Calu3 (cell line): Measurements from ENCODE around the gene MDK. TPM values are rescaled to one million over a fixed set of nuclear protein-coding genes. Genes with fewer than 3 reads are reported as not detected.

Experiments
- BruUV-seq: library from RNA; stranded (reverse); fragments of 400-500 nt; replicated peaks from 2 replicates; lab custom pipeline; 2021; lab: Mats Ljungman, UMichigan
- CTCF ChIA-PET: fragments of 300-600 bp; sonication (Branson Sonifier 250); formaldehyde crosslinking; loops from one replicate; lab custom pipeline; 2022; ENCODE audit warnings: antibody characterized with exemption; lab: Charles Lee
- DNase-seq: peaks from one replicate; pipeline ENCODE4 v3.0.0; 2022
- H3K27ac Mint-ChIP-seq: one replicate; pipeline ENCODE4 v1.8.0; 2022; ENCODE audit warnings: mixed read lengths; ENCODE audit not compliant: unreplicated experiment
- H3K27me3 Mint-ChIP-seq: one replicate; pipeline ENCODE4 v1.8.0; 2022; ENCODE audit warnings: mixed read lengths; ENCODE audit not compliant: unreplicated experiment
- H3K36me3 Mint-ChIP-seq: one replicate; pipeline ENCODE4 v1.8.0; 2022; ENCODE audit warnings: mild to moderate bottlenecking, moderate library complexity, mixed read lengths; ENCODE audit not compliant: insufficient read depth, unreplicated experiment
- H3K4me1 Mint-ChIP-seq: one replicate; pipeline ENCODE4 v1.8.0; 2022; ENCODE audit warnings: mild to moderate bottlenecking, low read depth, mixed read lengths; ENCODE audit not compliant: unreplicated experiment
- H3K4me3 Mint-ChIP-seq: one replicate; pipeline ENCODE4 v1.8.0; 2022; ENCODE audit warnings: mild to moderate bottlenecking, low read depth, moderate library complexity, mixed read lengths; ENCODE audit not compliant: unreplicated experiment
- H3K9me3 Mint-ChIP-seq: one replicate; pipeline ENCODE4 v1.8.0; 2022; ENCODE audit warnings: low read depth, mixed read lengths; ENCODE audit not compliant: unreplicated experiment
- intact Hi-C: fragments of 100-400 bp; cut with micrococcal nuclease; formaldehyde crosslinking; loops from one replicate; pipeline ENCODE4 v1.10.0; 2022; ENCODE audit not compliant: unreplicated experiment
- total RNA-seq: library from RNA; stranded (reverse); gene quantifications from 2 replicates; pipeline ENCODE4 v1.2.3, GENCODE V29; 2022
- TF ChIP-seq, protein P1 (sequence below): fragments of 200-600 bp; IDR thresholded peaks from one replicate; pipeline ENCODE4 v1.8.0; 2022; ENCODE audit warnings: antibody characterized with exemption; ENCODE audit not compliant: unreplicated experiment

MDK gene
- total RNA-seq, 1 experiment from 2014 or later, result 74.9 TPM

DNA sequence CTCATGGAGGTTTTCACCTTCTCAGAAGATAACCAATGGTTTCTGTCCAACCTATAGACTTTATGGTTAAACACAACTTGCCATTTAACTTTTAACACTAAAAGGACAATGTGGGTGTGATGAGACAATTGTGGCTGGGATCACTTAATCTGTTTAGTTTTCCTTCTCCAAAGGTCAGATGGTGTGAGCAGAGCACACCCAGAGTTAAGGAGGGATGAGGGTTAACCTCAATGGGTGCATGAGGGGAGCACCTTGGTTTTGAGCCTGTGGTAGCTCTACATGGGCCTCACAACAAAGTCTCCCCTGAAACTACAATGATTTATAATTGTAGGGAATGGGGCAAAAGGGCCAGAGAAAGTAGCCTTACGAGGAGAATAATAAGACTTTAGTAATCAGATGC, 39.0 kb downstream of the MDK start:
- no peaks in the 10 kb centered on the region for H3K9me3 Mint-ChIP-seq
- intact Hi-C loops, result no loop called here
- no peak for DNase-seq
- H3K36me3 Mint-ChIP-seq, result peaks cover 4% of the 10 kb centered on the region
- H3K27me3 Mint-ChIP-seq, result no peaks in the 10 kb centered on the region
- H3K27ac Mint-ChIP-seq, result no peak overlapping the region
- H3K4me1 Mint-ChIP-seq, result no peaks in the 10 kb centered on the region
- no TSS peak for BruUV-seq
- CTCF ChIA-PET, result no interaction called here
- TF ChIP-seq, protein P1, sequence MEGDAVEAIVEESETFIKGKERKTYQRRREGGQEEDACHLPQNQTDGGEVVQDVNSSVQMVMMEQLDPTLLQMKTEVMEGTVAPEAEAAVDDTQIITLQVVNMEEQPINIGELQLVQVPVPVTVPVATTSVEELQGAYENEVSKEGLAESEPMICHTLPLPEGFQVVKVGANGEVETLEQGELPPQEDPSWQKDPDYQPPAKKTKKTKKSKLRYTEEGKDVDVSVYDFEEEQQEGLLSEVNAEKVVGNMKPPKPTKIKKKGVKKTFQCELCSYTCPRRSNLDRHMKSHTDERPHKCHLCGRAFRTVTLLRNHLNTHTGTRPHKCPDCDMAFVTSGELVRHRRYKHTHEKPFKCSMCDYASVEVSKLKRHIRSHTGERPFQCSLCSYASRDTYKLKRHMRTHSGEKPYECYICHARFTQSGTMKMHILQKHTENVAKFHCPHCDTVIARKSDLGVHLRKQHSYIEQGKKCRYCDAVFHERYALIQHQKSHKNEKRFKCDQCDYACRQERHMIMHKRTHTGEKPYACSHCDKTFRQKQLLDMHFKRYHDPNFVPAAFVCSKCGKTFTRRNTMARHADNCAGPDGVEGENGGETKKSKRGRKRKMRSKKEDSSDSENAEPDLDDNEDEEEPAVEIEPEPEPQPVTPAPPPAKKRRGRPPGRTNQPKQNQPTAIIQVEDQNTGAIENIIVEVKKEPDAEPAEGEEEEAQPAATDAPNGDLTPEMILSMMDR, result no peak
- H3K4me3 Mint-ChIP-seq, result no peak overlapping the region

DNA sequence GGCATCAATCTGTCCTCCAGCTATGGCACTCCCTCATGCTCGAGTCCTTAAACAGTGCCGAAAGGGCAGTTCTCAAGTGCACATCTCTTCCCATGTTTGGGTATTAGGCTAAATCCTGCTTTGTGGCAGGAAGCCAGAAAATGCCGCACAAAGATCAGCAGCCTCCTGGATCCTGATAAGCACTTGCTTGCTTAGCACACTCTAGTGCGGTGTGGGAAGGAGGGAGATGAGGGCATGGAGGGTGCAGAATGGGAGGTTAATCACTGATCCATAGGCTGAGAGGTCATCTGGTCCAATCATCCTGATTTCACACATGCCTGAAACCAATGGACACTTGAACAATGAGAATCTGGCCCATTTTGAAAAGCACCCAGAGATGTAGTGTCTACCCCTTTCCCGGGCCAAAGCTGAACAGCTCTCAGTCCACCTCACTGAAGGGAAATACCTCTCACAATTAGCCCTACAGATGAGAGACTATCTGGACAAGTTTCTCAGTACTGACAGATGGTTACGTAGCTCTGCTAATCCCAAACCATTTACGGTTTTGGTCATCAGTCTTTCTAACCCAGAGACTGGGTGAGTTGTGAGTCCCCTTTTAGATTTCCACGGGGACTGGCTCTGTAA, 39.9 kb downstream of the MDK start:
- TF ChIP-seq, protein P1, result no peak
- no TSS peak for BruUV-seq
- Mint-ChIP-seq H3K4me3 (no peak overlapping the region), H3K36me3 (peaks cover 4% of the 10 kb centered on the region), H3K27me3 (no peaks in the 10 kb centered on the region), H3K9me3 (no peaks in the 10 kb centered on the region), H3K27ac (no peak overlapping the region), H3K4me1 (no peaks in the 10 kb centered on the region)
- no peak for DNase-seq
- CTCF ChIA-PET, result no interaction called here
- intact Hi-C loops, result no loop called here

DNA sequence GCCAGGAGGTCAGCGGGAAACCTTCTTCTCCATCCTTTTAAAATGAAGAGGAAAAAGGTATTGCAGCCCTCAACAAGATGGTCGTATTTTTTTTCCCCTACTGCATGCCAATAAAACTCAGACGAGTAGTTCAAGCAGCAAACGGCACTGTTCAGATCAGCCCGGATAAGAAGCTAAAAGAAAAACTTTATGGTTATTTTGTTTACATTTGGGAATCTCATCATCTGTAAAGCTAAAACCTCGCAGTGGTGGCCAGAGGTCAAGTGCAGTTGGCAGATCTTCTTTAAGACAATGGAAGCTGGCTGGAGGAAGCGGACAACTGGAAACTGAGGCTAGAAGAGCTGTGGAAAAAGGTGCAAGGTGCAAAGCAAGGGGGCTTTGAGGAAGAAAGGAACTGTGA, 41.1 kb downstream of the MDK start:
- Mint-ChIP-seq H3K4me1 (no peaks in the 10 kb centered on the region), H3K27me3 (no peaks in the 10 kb centered on the region), H3K36me3 (peaks cover 4% of the 10 kb centered on the region), H3K27ac (no peak overlapping the region), H3K9me3 (no peaks in the 10 kb centered on the region), H3K4me3 (no peak overlapping the region)
- TF ChIP-seq, protein P1, result no peak
- no TSS peak for BruUV-seq
- intact Hi-C loops, result no loop called here
- CTCF ChIA-PET, result no interaction called here
- no peak for DNase-seq

DNA sequence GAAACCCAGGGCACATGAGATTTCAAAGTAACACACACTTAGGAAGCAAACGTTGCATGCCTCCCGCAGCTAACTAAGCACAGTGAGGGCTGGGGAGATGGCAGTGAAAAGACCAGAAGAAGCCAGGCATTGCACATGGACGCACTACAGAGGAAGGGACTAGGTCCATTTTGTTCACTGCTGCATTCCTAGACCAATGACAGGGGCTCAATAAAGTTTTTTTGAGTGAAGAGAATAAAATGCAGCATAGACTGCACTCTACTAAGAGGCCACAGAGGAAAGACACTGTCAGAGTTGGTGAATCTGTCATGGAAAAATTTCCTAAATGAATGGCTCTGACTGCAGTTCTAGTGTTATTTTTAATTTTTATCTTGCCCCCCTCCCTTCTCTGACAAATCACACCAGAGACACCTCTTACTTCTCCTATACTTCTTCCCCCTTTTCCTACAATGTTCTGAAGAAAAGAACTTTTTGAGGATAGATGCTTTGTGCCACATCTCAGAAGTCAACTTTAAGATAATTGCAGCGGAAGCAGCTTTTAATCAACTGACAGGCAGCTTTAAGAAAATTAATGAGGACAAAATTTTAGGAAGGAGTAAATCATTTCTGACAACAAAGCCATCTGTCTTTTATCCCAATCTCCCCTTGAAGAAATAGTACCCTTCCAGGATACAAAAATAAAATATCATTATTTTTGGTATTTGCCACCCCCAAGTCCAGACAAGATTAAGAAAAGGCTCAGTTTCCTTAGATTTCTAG, 44.9 kb downstream of the MDK start:
- Mint-ChIP-seq H3K9me3 (no peaks in the 10 kb centered on the region), H3K4me1 (no peaks in the 10 kb centered on the region), H3K27ac (no peak overlapping the region), H3K4me3 (no peak overlapping the region), H3K27me3 (no peaks in the 10 kb centered on the region), H3K36me3 (peaks cover 9% of the 10 kb centered on the region)
- CTCF ChIA-PET, result no interaction called here
- no TSS peak for BruUV-seq
- intact Hi-C loops, result no loop called here
- DNase-seq, result no peak
- TF ChIP-seq, protein P1, result no peak
